ENCODE data around the gene MON1A.
A peak's percentile ranks its signal among the peaks of the same experiment; 100 is the strongest.
"Not testable (repeated sequence)": the region's sequence is repeated elsewhere in the genome, so short reads cannot be mapped to it uniquely, and the experiment has no call there.

Gene MON1A, protein sequence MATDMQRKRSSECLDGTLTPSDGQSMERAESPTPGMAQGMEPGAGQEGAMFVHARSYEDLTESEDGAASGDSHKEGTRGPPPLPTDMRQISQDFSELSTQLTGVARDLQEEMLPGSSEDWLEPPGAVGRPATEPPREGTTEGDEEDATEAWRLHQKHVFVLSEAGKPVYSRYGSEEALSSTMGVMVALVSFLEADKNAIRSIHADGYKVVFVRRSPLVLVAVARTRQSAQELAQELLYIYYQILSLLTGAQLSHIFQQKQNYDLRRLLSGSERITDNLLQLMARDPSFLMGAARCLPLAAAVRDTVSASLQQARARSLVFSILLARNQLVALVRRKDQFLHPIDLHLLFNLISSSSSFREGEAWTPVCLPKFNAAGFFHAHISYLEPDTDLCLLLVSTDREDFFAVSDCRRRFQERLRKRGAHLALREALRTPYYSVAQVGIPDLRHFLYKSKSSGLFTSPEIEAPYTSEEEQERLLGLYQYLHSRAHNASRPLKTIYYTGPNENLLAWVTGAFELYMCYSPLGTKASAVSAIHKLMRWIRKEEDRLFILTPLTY

DNA sequence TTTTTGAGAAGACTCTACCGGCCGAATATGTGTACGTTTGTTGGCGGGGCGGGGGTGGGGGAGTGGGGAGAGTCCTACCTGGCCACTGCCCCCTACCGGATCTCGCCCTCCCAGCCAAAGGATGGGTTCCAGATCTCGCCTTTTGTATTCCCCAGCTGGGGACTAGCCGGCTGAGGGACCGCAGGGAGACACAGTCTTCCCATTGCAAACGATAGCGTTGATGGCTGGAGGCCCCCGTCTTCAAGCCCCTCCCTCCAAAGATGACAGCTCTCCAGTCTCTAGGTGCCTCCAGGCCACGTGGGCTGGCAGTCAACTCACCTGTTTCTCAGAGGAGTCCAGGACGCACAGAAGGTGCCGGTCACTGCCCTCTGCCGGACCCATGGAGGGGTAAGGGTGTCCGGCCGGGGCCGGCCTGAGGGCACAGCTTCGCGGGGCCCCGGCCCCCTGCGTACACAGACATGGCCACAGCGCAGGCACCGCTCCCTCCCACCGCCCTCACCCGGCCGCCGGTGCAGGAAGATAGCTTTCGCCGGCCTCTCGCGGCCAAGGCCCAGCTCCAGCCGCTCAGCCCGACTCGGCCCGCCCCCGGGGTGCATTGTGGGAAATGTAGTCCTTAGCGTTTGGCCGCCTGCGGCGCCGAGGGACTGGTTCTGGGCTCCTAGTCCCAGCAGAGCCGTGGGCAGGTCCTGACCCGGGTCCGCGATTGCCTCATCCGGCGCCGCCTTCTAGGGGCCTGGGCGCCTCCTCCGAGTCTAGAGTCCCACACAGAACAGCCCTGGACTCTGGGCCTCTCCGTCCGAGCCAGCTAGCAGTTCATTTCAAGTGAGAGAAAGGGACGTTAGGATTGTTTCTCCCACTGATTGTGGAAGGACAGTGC lies at the start of gene MON1A:
Gene MON1A (minus strand): TSS at position 521 of the 877 bp plus-strand sequence. CDS start 16,465 bp downstream, outside the sequence.
- DNase-seq: no peak

DNA sequence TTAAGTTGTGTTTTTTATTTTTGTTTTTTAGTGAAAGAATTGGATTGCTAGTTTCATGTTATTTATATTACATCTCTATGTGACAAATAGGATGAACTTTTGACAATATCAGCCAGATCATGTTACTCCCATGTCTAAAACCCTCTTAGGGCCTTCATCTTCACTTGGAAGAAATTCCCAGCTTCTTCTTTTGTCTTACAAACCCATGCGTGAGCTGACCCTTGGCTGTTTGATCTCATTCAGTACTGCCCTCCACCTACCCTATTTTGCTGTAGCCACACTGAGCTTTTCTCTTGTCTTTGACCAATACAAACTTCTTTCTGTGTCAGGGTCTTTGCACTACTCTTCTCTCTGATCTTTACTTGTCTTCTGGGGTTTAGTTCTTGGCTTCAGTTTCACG lies 47.3 kb upstream of the MON1A start:
- DNase-seq: no peak

DNA sequence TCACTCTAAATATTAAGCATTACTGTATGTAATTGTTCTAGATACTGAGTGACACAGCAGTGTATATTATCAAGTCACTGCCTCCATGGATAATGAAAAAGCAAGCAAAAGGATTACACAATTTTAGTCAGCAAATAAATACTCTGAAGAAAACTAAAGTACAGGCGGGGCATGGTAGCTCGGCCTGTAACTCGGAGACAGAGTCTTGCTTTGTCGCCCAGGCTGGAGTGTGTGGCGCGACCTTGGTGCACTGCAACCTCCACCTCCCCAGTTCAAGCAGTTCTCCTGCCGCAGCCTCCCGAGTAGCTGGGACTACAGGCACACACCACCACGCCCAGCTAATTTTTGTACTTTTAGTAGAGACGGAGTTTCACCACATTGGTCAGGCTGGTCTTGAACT lies 43.0 kb upstream of the MON1A start:
- DNase-seq: no peak

DNA sequence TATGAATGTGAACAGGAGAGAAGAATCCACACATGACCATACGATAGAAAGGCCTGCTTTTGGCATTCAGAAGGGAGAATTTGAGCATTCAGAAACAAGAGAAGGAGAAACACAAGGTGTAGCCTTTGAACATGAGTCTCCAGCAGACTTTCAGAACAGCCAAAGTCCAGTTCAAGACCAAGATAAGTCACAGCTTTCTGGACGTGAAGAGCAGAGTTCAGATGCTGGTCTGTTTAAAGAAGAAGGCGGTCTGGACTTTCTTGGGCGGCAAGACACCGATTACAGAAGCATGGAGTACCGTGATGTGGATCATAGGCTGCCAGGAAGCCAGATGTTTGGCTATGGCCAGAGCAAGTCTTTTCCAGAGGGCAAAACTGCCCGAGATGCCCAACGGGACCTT lies 38.7 kb upstream of the MON1A start:
- no peak for DNase-seq

DNA sequence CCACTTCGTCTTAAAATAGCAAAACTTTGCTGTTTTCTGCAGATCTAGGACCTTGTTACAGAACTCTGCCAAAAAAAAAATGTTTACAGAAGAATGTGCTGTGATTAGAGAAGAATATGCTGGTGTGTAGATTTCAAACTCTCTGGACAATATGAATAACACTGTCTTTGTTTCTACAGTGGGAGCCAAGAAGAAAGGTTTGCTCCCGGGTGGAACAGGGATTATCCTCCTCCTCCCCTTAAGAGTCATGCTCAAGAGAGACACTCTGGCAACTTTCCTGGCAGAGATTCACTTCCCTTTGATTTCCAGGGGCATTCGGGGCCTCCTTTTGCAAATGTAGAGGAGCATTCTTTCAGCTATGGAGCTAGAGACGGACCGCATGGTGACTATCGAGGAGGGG lies 37.7 kb upstream of the MON1A start:
- no peak for DNase-seq

DNA sequence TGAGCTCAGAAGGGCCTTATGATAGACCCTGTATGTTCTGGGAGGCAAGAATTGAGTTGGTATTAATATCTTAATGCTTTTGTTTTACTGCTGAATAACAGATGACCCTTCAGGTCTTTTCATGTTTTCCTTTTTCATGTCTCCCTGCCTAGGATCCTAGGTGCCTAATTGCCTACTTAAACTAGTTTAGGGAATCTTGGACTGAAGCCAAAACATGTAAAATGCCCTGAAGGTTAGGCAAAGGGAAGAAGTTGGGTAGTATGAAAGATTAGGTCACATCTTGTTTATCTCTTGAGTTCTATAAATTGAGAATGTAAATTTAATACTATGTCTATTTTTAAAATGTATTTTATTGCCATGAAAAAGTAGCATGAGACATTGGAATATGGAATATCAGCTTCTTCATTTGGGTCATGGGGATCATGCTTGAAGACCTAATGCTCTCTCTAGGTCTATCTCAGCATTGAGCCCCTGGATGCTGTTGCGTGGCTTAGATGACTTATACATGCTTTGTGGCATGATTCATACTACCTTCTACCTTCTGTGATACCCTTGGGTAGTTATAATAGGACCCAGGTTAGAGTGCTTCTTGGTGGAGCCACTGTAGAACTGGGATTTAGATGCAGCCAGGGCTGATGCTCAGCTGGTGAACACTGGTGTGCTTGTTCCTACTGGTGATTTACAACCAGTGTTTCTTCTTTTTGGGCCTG lies 36.8 kb upstream of the MON1A start:
- no peak for DNase-seq

DNA sequence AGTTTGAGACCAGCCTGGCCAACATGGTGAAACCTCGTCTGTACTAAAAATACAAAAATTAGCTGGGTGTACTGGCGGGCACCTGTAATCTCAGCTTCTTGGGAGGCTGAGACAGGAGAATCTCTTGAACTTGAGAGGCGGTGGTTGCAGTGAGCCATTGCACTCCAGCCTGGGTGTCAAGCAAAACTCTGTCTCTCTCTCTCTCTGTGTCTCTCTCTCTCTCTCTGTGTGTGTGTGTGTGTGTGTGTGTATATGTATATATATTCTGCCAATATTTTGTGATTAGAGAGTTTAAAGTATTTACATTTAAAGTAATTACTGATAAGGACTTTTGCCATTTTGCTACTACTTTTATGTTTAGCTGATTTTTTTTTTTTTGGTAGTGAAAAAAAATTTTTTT lies 26.0 kb upstream of the MON1A start:
- no peak for DNase-seq

DNA sequence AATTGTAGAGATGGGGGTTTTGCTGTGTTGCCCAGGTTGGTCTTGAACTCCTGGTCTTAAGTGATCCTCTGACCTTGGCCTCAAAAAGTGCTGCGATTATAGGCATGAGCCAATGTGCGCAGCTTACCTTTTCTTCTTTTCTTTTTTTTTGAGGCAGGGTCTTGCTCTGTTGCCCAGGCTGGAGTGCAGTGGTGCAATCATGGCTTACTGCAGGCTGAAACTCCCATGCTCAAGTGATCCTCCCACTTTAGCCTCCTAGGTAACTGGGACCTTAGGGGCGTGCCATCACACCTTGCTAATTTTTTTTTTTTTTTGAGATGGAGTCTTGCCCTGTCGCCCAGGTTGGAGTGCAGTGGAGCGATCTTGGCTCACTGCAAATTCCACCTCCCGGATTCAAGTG lies 23.3 kb upstream of the MON1A start:
- DNase-seq: no peak

DNA sequence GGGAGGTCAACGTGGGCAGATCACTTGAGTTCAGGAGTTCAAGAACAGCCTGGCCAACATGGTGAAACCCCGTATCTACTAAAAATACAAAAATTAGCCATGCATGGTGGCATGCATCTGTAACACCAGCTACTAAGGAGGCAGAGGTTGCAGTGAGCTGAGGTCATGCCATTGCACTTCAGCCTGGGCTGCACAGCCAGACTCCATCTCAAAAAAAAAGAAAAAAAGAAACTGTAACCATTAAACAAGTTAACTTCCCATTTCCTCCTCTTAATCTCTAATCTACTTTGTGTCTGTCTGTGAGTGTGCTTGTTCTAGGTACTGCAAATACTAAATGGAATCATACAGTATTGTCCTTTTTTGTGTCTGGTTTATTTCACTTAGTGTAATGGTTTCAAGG lies 13.0 kb upstream of the MON1A start:
- no peak for DNase-seq

DNA sequence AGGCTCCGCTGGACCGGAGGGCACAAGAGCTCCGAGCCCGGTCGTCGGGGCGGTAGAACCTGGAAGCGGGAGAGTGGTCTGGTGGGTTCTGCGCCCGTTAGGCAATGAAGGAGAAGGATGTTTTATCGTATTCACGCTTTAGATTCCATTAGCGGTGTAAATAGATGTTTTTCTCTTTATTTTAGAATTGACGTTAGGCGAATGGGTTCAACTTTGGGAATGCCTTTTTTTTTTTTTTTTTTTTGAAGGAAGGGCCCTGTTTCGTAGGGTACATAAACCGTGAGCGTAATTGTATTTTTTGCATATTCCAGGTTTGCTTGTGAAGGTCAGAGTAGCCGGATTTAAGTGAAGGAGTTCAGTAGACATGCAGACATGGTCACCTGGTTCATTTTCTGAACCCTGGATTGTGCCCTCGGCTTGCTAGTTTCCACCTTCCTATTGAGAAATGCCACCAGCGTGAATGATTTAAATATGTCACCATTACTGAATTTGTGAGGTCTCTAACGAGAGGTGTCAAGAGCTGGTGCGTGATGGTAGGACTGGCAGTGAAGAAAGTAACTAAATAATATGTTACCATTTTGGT lies 11.1 kb upstream of the MON1A start:
- no peak for DNase-seq

DNA sequence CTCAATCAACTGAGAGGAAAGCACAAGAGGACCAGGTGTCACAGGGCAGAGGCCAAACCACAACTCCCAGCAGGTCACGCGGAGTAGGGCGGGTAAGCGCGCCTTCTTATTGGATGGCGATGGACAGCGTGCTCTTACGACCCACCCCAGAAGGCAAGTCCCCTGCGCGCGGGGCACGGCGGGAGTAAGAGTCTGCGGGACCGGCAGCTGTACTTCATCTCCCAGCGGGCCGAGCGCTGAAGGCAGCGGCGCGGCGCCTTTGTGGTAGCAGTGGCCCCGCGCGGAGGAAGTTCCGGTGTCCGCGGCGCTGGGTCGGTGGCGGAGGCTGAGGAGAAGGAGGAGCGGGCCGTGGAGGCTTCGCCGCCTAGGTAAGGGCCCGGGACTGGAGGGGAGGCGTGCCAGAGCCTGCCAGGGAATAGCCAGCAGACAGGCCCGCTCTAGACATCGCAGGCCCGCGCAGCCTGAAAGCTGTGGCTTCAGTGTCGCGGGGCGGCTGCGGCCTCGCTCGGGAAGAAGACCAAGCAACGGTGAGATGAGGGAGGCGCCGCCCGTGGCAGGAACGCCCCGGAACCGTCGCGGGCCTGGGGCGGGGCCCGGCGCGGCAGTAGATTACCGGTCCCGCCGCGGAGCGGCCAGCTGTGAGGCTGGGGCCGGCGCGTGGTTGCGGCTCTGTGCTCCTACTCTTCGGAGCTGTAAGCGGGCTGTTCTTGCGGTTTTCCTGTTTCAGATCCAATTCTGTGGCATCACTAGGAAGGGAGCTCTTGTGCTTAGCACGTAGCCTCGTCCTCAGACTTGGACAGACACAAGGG lies 10.5 kb upstream of the MON1A start, which contains the start of gene RBM6:
Gene RBM6 (plus strand): TSS at position 293 of the 809 bp plus-strand sequence. CDS start 22,492 bp downstream, outside the sequence.
- peak; percentile 63 for DNase-seq

DNA sequence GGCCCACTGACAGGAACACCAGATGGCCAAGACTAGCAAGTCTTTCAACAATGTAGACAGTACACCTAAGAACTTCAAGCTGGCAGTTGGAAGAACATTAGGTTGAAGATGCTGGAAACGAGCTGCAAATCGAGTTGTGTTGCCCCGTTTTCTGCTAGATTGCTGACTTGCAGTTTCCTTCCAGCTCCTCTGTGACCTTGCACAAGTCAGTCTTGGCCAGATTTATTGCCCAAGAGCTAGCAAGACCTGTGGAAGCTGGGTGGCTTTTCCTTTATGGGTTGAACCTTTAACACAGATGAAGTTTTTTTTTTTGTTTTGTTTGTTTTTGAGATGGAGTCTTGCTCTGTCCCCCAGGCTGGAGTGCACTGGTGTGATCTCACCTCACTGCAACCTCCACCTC lies 7.5 kb upstream of the MON1A start:
- no peak for DNase-seq

DNA sequence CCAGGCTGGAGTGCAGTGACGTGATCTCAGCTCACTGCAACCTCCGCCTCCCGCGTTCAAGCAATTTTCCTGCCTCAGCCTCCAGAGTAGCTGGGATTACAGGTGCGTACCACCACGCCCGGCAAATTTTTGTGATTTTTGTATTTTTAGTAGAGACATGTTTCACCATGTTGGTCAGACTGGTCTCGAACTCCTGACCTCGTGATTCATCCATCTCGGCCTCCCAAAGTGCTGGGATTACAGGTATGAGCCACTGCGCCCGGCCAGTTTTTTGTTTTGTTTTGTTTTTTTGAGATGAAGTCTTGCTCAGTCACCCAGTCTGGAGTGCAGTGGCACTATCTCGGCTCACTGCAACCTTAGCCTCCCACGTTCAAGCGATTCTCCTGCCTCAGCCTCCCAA lies 2.7 kb upstream of the MON1A start:
- not testable (repeated sequence) for DNase-seq

DNA sequence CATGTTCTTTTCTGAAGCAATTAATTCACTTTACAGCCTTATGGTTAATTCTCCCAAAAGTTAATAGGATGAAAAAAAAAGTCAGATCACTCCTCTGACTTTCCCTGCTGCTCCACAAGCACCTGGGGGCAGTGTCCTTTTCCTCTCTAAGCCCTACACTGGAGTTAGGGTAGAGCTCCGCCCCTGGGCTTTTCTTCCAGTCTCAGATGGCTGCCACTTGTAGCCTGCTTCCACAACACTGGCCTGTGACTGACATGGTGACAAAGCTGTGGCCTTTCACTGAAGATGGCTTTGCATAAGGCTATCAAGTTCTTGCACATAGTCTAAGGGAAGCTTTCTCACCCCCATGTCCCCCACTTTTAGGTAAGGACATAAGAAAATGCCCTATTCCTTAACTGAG lies 1.3 kb upstream of the MON1A start:
- DNase-seq: no peak

DNA sequence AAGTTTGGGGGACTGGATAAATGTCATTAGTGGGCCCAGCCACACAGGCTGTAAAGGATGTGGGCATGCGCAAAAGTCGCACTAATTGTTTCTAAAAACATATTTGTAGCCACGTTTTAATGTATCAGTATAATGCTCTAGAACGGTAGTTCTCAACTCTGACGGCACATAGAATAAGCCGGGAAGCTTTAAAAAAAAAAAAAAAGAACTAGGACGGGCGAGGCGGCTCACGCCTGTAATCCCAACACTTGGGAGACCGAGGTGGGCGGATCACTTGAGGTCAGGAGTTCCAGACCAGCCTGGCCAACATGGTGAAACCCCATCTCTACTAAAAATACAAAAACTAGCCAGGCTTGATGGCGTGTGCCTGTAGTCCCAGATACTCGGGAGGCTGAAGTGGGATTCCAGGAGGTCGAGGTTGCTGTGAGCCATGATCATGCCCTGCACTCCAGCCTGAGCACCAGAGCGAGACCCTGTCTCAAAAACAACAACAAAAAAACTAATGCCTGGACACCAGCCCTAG lies 618 bp upstream of the MON1A start:
- DNase-seq: no peak

DNA sequence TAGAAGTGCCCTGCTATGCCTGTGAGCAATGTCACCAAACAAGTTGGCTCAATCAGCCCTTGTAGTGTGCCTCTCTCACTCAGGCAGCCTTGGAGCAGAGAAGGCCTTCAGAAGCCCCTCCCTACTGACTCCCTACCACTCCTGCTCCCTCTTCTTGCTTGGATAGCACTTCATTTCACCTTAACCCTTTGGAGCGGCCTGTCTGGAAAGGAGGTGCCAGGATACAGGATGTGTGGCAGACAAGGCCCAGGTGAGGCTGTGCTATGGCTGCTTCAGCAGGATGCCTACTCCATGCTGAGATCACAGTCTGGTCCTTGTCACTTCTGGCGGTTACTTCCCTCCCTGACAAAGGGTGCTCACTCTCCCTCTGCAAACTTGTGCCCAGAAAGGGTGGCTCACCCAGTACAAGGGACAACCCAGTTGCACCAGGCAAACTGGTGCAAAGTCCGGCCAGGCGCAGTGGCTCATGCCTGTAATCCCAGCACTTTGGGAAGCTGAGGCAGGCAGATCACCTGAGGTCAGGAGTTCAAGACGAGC lies 1.1 kb downstream of the MON1A start:
- no peak for DNase-seq

DNA sequence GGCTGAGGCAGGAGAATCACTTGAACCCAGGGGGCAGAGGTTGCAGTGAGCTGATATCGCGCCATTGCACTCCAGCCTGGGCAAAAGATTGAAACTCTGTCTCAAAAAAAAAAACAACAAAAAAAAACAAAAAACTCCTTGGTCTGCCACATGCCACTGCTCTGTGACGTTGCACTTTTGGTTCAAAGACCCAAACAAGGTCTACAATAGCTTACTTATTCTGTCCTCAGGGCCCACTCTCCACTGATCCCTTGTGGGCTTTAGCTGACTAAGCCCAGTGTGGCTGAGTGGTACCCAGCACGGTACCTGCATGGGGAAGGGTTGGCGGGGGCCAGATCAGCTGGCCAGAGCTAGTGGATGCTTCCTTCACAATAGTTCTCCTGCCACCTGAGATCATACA lies 1.8 kb downstream of the MON1A start:
- DNase-seq: no peak

DNA sequence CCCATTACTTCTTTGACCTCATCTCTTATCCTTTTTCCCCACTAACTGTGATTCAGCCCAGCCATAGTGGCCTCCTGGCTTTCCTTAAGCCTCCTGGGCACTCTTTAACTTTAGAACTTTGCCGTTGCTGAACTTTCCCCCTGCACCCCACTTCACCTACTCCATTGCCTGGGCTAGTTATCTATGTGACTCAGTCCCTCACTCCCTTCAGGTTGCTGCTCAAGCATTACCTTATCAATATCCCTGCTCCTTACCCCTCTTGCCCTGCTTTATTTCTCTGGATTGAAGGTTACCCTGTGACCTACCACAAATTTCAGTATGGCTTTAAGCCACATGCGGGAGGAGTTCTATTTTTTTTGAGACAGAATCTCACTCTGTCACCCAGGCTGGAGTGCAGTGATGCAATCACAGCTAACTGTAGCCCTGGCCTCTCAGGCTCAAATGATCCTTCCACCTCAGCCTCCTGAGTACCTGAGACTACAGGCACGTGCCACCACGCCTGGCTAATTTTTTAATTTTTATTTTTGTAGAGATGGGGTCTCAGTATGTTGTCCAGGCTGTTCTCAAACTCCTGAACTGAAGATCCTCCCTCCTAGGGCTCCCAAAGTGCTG lies 3.4 kb downstream of the MON1A start:
- no peak for DNase-seq

DNA sequence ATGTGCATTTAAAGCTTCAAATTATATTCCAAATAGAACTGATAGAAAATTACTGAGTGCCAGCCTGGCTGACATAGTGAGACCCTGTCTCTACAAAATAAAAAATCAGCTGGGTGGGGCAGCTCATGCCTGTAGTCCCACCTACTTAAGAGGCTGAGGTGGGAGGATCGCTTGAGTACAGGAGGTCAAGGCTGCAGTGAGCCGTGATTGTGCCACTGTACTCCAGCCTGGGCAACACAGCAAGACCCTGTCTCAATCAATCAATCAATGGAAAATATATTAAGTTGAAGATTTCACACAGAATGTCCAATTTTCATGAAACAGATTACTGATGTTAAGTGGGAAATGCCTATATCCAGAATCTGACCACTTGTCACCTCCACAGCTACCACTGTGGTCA lies 4.1 kb downstream of the MON1A start:
- DNase-seq: no peak

DNA sequence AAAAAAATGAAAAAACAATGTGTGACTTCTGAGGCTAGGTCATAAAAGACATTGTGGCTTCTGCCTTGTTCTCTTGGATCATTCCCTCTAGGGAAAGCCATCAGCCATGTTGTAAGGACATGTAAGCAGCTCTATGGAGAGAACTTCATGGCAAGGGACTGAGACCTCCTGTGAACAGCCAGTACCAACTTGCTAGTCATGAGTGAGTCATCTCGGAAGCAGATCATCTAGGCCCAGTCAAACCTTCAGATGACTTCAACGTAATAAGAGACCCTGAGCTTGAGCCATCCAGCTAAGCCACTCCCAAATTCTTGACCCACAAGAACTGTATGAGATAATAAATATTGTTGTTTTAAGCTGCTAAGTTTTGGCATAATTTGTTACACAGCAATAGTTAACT lies 4.9 kb downstream of the MON1A start:
- DNase-seq: no peak

All from NCI-H1436 treated with DMSO at 0.1 percent for 48 hours (cell line).